Renal pelvis (tissue), 4 donors: ENCODE results near the gene EXOC4. TPM values are rescaled to one million over a fixed set of nuclear protein-coding genes. Genes with fewer than 3 reads are reported as not detected.
A peak's percentile ranks its signal among the peaks of the same experiment; 100 is the strongest.
"Not testable (repeated sequence)": the region's sequence is repeated elsewhere in the genome, so short reads cannot be mapped to it uniquely, and the experiment has no call there.

Experiments used
- DNase-seq: peaks from one replicate; pipeline ENCODE4 v3.0.0-alpha.2; 2013
- polyA plus RNA-seq, 3 donors: library from polyadenylated mRNA; unstranded; fragments of 120-200 nt; gene quantifications; one replicate each; pipeline ENCODE4 v1.2.1, GENCODE V29; 2013; ENCODE audit not compliant: insufficient read length in 3 of 3

Gene EXOC4
- polyA plus RNA-seq, 3 donors, result 66.8 to 69.1 (median 67.4) TPM

- DNase-seq, result no peak
These were observed 15.5 kb downstream of the EXOC4 start for GRCh38 chr7:133268355-133268754.

- no peak for DNase-seq
These were observed 19.5 kb downstream of the EXOC4 start for GRCh38 chr7:133272336-133272735.

- DNase-seq, result peak; percentile 49
These were observed 20.3 kb downstream of the EXOC4 start for GRCh38 chr7:133273227-133273626.

GRCh38 chr7:133274265-133274664 lies 21.4 kb downstream of the EXOC4 start:
- DNase-seq, result no peak

GRCh38 chr7:133275008-133275407 lies 22.1 kb downstream of the EXOC4 start:
- no peak for DNase-seq

- no peak for DNase-seq
These were observed 22.7 kb downstream of the EXOC4 start for GRCh38 chr7:133275446-133276095.

GRCh38 chr7:133278975-133279374 lies 26.1 kb downstream of the EXOC4 start:
- not testable (repeated sequence) for DNase-seq

- DNase-seq, result no peak
These were observed 29.2 kb downstream of the EXOC4 start for GRCh38 chr7:133282094-133282493.

GRCh38 chr7:133284092-133284491 lies 31.2 kb downstream of the EXOC4 start:
- no peak for DNase-seq

GRCh38 chr7:133288970-133289369 lies 36.1 kb downstream of the EXOC4 start:
- no peak for DNase-seq

GRCh38 chr7:133290041-133290440 lies 37.2 kb downstream of the EXOC4 start:
- DNase-seq, result no peak

- no peak for DNase-seq
These were observed 37.9 kb downstream of the EXOC4 start for GRCh38 chr7:133290676-133291333.

GRCh38 chr7:133292631-133293030 lies 39.8 kb downstream of the EXOC4 start:
- DNase-seq, result no peak

GRCh38 chr7:133293384-133294160 lies 40.7 kb downstream of the EXOC4 start:
- no peak for DNase-seq

- no peak for DNase-seq
These were observed 41.4 kb downstream of the EXOC4 start for GRCh38 chr7:133294234-133294633.

GRCh38 chr7:133295484-133295883 lies 42.6 kb downstream of the EXOC4 start:
- no peak for DNase-seq

- DNase-seq, result no peak
These were observed 44.2 kb downstream of the EXOC4 start for GRCh38 chr7:133297093-133297492.

- no peak for DNase-seq
These were observed 45.2 kb downstream of the EXOC4 start for GRCh38 chr7:133298080-133298479.

- no peak for DNase-seq
These were observed 46.8 kb downstream of the EXOC4 start for GRCh38 chr7:133299676-133300075.

GRCh38 chr7:133300088-133300487 lies 47.2 kb downstream of the EXOC4 start:
- DNase-seq, result no peak

GRCh38 chr7:133300811-133301210 lies 47.9 kb downstream of the EXOC4 start:
- DNase-seq, result no peak

GRCh38 chr7:133301444-133301843 lies 48.6 kb downstream of the EXOC4 start:
- DNase-seq, result peak; percentile 49

- DNase-seq, result no peak
These were observed 50.5 kb downstream of the EXOC4 start for GRCh38 chr7:133303372-133303771.
